Putamen (tissue), 1 donor: ENCODE data around the gene LRRC4.

Source experiments
- DNase-seq: peaks from one replicate; pipeline ENCODE4 v3.0.0-alpha.2; 2016; ENCODE audit warnings: low spot score

LRRC4 gene

GRCh38 chr7:128006550-128007302, 24.5 kb downstream of the LRRC4 start:
- DNase-seq: no peak

GRCh38 chr7:128005759-128006159, 25.5 kb downstream of the LRRC4 start:
- DNase-seq: no peak

- DNase-seq: no peak
Measured at GRCh38 chr7:128005117-128005516, 26.1 kb downstream of the LRRC4 start.

- no peak for DNase-seq
Measured at GRCh38 chr7:128004623-128005022, 26.6 kb downstream of the LRRC4 start.

- DNase-seq: no peak
Measured at GRCh38 chr7:128003787-128004186, 27.4 kb downstream of the LRRC4 start.

GRCh38 chr7:128003167-128003566, 28.1 kb downstream of the LRRC4 start:
- DNase-seq: no peak

GRCh38 chr7:128000854-128001265, 30.4 kb downstream of the LRRC4 start:
- no peak for DNase-seq

- DNase-seq: no peak
Measured at GRCh38 chr7:128000048-128000447, 31.2 kb downstream of the LRRC4 start.

GRCh38 chr7:127998671-127999070, 32.6 kb downstream of the LRRC4 start:
- no peak for DNase-seq

- no peak for DNase-seq
Measured at GRCh38 chr7:127997226-127997922, 33.9 kb downstream of the LRRC4 start.

- DNase-seq: no peak
Measured at GRCh38 chr7:127996253-127997071, 34.8 kb downstream of the LRRC4 start.

- no peak for DNase-seq
Measured at GRCh38 chr7:127995881-127996215, 35.4 kb downstream of the LRRC4 start.

- DNase-seq: no peak
Measured at GRCh38 chr7:127995156-127995880, 35.9 kb downstream of the LRRC4 start.

GRCh38 chr7:127993987-127994386, 37.2 kb downstream of the LRRC4 start:
- no peak for DNase-seq

- DNase-seq: no peak
Measured at GRCh38 chr7:127993317-127993716, 37.9 kb downstream of the LRRC4 start.

GRCh38 chr7:127988751-127989150, 42.5 kb downstream of the LRRC4 start:
- DNase-seq: no peak

GRCh38 chr7:127986581-127987521, 44.4 kb downstream of the LRRC4 start:
- DNase-seq: no peak

GRCh38 chr7:127983804-127984332, 47.4 kb downstream of the LRRC4 start:
- DNase-seq: no peak

GRCh38 chr7:127981965-127982364, 49.3 kb downstream of the LRRC4 start:
- DNase-seq: no peak

GRCh38 chr7:127980901-127981300, 50.3 kb downstream of the LRRC4 start:
- no peak for DNase-seq

- DNase-seq: no peak
Measured at GRCh38 chr7:127979728-127980126, 51.5 kb downstream of the LRRC4 start.
